Daoy (cell line): ENCODE data around the gene SNX1. TPM values are rescaled to one million over a fixed set of nuclear protein-coding genes. Genes with fewer than 3 reads are reported as not detected.
"Not testable (repeated sequence)": the region's sequence is repeated elsewhere in the genome, so short reads cannot be mapped to it uniquely, and the experiment has no call there.

ENCODE experiments used
- DNase-seq: peaks from one replicate; pipeline ENCODE4 v3.0.0-alpha.2; 2015; ENCODE audit warnings: low read depth
- total RNA-seq: library from RNA; depleted of rRNA; stranded (reverse); fragments of >200 nt; shearing (Covaris generic); gene quantifications from 2 replicates; pipeline ENCODE4 v1.2.3, GENCODE V29; 2014

The SNX1 gene
- total RNA-seq, 1 experiment from 2014 or later = 31.4 TPM

GRCh38 chr15:64117759-64118487, 22.1 kb downstream of the SNX1 start:
- no peak for DNase-seq

- DNase-seq = not testable (repeated sequence)
Measured at GRCh38 chr15:64120322-64120721, 24.5 kb downstream of the SNX1 start.

GRCh38 chr15:64121614-64122013, 25.8 kb downstream of the SNX1 start:
- no peak for DNase-seq

- no peak for DNase-seq
Measured at GRCh38 chr15:64122444-64122843, 26.7 kb downstream of the SNX1 start.

GRCh38 chr15:64122936-64123351, 27.2 kb downstream of the SNX1 start:
- no peak for DNase-seq

GRCh38 chr15:64125978-64126377, 30.2 kb downstream of the SNX1 start:
- no peak for DNase-seq

GRCh38 chr15:64127521-64128270, 31.9 kb downstream of the SNX1 start:
- DNase-seq = no peak

- DNase-seq = no peak
Measured at GRCh38 chr15:64130159-64130558, 34.4 kb downstream of the SNX1 start.

- DNase-seq = no peak
Measured at GRCh38 chr15:64131547-64131946, 35.8 kb downstream of the SNX1 start.

- DNase-seq = no peak
Measured at GRCh38 chr15:64132217-64132616, 36.4 kb downstream of the SNX1 start.

GRCh38 chr15:64133623-64134344, 38.0 kb downstream of the SNX1 start:
- DNase-seq = no peak

GRCh38 chr15:64134345-64134829, 38.6 kb downstream of the SNX1 start:
- no peak for DNase-seq

- DNase-seq = no peak
Measured at GRCh38 chr15:64136347-64136746, 40.6 kb downstream of the SNX1 start.

- no peak for DNase-seq
Measured at GRCh38 chr15:64137226-64137833, 41.5 kb downstream of the SNX1 start.

- DNase-seq = no peak
Measured at GRCh38 chr15:64138331-64138941, 42.7 kb downstream of the SNX1 start.

- DNase-seq = no peak
Measured at GRCh38 chr15:64141798-64142512, 46.2 kb downstream of the SNX1 start.

- DNase-seq = no peak
Measured at GRCh38 chr15:64143276-64143675, 47.5 kb downstream of the SNX1 start.

GRCh38 chr15:64144192-64144564, 48.4 kb downstream of the SNX1 start:
- no peak for DNase-seq

GRCh38 chr15:64144565-64145281, 48.9 kb downstream of the SNX1 start:
- no peak for DNase-seq

GRCh38 chr15:64146041-64146440, 50.3 kb downstream of the SNX1 start:
- DNase-seq = no peak
